ENCODE data around the gene GLB1L2.
"Not testable (repeated sequence)": the region's sequence is repeated elsewhere in the genome, so short reads cannot be mapped to it uniquely, and the experiment has no call there.

The GLB1L2 gene, protein sequence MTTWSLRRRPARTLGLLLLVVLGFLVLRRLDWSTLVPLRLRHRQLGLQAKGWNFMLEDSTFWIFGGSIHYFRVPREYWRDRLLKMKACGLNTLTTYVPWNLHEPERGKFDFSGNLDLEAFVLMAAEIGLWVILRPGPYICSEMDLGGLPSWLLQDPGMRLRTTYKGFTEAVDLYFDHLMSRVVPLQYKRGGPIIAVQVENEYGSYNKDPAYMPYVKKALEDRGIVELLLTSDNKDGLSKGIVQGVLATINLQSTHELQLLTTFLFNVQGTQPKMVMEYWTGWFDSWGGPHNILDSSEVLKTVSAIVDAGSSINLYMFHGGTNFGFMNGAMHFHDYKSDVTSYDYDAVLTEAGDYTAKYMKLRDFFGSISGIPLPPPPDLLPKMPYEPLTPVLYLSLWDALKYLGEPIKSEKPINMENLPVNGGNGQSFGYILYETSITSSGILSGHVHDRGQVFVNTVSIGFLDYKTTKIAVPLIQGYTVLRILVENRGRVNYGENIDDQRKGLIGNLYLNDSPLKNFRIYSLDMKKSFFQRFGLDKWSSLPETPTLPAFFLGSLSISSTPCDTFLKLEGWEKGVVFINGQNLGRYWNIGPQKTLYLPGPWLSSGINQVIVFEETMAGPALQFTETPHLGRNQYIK

DNA sequence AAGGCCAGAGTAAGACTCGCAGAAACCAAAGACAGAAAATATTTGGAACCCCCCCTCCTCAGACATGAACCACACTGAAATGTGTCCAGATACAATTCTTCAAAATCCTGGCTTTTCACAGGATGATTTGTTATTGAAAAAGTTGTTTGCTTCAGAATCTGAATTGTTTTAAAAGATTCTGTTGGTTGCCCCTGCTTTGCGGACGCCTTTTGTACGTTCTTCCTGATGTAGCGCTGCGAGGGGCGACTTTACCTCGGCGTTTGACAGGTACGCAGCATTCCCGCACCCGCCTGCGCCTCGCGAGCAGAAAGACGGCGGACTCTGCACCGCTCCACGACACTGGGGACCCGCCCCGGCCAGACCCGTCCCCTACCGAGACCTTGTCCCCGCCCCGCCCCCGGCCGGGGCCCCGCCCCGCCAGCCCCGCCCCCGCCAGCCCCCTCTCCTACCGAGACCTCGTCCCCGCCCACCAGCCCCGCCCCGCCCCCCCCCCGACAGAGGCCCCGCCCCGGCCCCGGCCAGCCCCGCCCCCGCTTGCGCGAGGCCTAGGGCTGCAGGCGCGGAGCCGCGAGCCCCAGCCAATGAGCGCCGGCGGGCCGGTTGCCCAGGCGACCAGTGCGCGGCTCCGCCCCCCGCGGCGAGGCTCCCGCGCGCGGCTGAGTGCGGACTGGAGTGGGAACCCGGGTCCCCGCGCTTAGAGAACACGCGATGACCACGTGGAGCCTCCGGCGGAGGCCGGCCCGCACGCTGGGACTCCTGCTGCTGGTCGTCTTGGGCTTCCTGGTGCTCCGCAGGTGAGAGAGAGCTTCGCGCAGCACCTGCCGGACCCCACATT, at the start of gene GLB1L2:
TSS of gene GLB1L2 (plus strand) at position 635 of the 835 bp plus-strand sequence. CDS start at position 709, 74 bp downstream.
- DNase-seq = peak; percentile 76

DNA sequence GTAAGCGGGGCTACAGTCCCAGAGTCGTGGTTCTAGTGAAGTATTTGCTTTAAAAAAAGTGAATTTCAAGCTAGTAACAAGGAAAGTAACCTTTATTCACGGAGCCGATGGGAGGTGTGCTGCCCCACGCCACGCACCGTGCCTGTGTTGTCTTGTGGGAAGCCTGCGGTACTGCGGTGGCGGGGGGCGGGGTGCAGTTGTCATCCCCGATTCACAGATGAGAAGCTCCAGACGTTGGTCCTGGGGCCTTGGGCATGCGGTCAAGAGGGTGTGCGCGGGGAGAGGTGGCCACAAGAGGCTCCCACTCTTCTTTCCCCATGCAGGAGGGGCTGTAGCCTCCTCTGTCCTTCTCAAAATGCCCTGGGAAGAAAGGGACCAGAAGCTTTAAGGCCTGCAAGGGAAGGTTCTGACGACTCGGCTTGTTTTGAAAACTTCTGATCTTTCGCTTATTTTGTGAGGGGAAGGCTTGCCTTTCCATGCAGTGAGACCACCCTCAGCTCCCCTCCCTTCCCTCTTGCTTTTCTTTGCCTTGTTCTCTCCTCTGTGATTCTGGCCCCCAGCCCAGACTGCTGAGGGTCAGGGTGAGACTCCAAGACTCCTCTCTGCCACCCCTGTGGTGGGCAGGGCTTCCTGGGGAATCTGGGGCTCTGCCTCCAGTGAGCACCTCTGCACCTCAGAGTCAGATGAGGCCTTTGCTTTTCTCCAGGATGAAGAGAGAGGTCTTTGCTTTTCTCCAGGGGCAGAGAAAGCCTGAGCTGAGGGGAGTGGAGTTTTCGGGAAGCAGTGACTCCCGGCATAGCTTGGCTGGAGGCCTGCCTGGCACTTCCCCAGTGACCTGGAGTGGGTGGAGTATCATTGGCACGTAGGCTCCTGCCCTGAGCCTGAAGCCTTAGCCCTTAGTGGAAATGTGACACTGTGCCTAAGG, 49.4 kb upstream of the GLB1L2 start:
- no peak for DNase-seq

DNA sequence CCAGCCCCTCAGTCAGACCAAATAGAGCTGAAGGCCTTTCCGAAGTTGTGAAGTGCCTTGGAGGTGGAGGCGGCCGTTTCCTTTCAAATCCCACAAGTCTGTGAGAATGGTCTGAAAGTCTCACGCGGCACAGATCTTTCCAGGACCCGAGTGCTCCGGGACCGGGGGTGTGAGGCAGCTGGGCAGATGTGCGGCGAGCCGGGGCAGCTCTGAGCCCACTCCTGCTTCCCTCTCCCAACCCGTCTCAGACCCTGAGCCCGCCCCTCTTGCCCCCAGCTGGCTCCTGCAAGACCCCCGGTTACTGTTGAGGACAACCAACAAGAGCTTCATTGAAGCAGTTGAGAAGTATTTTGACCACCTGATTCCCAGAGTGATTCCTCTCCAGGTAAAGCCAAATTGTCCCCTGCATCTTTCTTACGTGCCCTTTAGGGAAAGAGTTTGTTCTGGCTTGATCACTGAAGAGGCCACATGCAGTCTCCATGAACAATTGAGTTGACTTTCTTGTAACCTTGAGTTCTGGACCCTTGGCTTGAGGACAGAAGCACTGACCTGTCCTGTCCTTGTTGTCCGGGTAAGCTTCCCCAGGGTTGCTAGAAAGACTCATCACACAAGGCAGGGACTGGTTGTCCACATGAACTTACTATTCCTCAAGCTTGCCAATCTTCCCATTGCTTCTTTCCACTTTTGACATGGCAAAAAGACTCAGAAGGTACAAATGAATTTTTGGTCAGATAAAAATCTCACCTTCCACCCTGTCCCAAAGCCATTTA, 48.1 kb upstream of the GLB1L2 start:
- no peak for DNase-seq

DNA sequence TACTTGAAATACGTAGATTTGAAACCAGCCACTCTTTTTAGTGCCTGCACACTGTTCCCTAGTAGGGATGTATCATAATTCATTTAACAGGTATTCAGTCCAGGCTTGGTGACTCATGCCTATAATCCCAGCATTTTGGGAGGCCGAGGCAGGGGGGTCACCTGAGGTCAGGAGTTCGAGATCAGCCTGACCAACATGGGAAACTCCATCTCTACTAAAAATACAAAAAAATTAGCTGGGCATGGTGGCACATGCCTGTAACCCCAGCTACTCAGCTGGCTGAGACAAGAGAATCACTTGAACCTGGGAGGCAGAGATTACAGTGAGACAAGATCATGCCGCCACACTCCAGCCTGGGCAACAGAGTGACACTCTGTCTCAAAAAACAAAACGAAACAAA, 47.4 kb upstream of the GLB1L2 start:
- not testable (repeated sequence) for DNase-seq

DNA sequence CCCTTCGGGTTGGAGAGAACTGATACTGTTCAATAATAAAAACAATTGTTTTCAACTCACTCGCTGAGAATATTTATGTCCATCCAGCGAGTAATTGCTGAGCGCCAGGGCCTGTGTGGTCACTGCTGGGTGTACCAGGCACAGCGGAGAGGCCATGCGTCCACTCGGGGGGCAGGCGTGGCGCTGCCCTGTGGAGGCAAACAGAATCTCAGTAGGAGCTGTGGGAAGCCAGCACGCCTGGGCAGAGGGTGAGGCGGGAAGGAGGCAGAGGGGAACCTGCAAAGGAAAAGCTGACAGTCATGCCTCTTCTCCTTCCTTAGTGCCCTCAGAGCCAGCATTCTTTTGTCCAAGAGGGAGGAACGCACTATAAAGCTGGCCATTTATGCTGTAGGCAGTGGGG, 44.2 kb upstream of the GLB1L2 start:
- DNase-seq = no peak

DNA sequence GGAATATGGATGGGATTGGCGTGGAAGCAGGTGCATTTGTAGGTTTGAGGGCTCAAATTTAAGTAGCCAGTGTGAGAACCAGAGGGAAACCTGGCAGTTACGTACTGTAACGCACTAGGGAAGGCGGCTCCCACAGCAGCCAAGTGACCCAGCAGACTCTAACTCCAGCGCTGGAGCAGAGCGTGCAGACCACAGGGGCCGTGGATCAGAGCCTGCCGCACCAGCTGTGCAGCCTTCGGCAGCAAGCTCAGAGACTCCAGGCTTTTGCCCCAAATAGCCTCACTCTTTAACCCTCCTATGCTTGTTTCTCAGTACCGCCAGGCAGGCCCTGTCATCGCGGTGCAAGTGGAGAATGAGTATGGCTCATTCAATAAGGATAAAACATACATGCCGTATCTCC, 43.3 kb upstream of the GLB1L2 start:
- DNase-seq = no peak

DNA sequence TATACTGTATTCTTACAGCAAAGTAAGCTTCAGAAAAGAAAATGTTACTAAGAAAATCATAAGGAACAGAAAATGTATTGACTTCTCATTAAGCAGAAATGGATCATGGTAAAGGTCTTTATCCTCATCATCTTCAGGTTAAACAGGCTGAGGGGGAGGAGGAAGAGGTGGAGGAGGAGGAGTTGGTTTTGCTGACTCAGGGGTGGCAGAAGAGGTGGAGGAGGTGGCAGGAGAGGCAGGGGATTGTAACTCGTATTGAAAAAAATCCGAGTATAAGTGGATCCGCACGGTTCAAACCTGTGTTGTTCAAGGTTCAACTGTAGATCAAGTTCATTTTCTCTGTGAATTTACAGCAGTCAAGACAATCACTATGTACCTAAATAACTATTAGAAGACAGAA, 42.6 kb upstream of the GLB1L2 start:
- DNase-seq = no peak

DNA sequence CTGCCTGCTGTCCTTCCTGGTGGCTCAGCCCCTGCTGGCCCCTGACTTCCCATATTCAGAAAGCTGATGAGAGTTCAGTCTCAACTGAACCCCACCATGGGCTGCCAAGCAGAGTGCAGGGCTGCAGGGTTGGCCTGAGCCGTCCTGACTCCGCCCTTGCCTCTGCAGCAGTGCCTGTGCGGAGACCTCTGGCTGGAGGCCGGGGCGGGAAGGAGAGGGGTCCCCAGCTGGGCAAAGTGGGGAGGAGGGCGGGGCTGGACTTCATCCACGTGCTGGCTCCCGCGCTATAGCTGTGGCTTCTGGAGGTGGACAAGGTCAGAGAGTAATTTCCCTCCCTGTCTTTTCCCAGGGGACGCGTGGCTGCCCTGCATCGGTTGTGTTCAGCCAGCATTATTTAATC, 42.0 kb upstream of the GLB1L2 start:
- DNase-seq = no peak

DNA sequence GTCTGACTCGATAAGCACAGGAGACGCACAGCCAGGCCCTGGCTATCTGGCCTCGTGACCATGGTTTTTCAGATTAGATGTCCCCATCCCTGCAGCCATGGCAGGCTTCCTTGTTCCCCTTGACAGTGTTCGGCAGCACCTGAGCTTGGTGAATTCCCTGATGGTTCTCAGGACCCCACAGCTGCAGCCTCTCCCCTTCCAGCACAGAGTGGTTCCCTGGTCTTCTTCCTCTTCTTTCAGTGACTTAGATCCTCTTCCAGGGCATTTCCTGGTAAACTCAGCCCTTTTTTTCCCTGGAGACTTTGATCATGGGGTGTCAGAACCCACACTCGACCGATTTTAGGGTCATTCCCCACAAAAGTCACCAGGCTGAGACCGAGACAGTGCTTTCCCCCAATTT, 41.1 kb upstream of the GLB1L2 start:
- DNase-seq = no peak

DNA sequence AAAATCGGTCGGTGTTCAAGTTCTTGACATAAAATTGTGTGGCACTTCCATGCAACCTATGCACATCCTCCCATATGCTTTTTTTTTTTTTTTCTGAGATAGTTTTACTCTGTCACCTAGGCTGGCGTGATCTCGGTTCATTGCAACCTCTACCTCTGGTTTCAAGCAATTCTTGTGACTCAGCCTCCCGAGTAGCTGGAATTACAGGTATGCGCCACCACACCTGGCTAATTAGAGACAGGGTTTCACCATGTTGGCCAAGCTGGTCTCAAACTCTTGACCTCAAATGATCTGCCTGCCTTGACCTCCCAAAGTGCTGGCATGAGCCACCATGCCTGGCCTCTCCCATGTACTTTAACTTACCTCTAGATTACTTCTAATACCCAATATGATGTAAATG, 40.6 kb upstream of the GLB1L2 start:
- DNase-seq = no peak

DNA sequence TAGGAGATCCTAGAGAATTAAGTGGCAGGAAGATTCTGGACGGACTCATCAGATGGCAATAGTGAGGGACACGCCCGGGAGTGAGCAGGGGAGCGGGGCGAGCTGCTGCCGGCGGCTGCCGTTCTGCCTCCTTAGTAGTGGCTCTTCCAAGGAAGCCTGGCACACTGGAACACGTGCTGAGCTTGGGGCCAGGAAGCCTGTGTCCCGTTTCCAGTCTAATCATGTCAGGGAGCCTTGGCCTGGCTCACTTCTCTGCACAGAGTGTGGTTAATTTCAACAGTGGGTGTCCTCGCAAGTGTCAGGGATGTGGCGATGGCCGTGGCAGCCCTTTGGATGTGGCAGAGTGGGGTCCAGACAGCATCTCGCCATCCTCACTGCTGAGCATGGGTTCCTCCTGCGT, 39.1 kb upstream of the GLB1L2 start:
- no peak for DNase-seq

DNA sequence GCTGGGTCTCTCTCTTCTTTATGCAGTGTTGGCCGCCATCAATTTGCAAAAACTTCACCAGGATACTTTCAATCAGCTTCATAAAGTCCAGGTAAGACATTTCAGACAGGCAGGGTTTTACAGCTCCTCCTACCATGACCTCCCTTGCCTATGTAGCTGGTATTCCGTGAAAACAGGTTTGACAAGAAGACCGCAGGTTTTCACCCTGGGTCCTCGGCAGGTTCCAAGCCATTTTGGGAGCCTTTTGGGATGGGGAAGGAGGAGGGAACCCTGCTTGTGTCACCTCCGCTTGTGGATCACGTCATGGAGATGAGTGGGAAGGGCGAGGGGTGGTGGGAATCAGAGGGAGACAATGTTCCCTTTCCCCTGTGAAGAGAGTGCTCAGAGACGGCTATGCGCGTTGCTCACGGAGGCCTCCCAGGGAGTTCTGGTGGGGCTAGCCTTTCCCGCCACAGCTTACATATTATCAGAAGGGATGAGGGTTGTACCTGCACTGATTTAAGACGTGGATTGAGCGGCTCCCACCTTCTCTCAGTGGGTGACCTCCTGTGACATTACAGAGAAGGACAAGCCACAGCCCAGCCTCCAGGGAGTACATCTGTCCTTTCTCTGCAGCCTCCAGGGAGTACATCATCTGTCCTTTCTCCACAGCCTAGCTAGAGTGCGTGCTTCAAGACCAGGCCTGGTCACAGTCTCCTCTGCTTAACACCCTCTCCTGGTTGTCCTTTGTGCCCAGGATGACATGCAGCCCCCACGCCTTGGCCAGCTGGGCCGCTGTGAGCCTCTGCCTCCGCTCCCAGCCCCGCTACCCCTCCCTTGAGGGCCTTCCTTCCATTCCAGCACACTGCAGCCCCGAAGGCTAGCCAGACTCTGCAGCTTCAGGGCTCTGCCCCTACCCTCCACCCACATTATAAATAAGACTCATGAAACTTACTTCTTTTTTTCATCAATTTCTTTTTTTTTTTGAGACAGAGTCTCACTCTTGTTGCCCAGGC, 38.4 kb upstream of the GLB1L2 start:
- DNase-seq = no peak

DNA sequence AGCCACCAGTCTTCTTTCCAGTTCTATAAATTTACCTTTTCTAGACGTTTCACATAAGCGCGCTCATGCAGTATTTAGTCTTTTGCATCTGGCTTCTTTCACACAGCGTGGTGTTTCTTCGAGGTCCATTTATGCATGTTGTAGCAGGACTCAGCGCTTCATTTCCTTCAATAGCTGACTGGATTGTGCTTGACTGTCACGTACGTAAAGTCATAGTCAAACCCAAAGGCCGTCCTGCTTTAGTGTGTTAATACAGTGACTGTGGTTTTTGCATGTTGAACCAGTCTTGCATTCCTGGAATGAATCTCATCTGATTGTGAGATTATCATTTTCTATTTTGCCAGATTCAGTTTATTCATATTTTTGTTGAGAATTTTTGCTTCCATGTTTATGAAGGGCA, 37.1 kb upstream of the GLB1L2 start:
- no peak for DNase-seq

DNA sequence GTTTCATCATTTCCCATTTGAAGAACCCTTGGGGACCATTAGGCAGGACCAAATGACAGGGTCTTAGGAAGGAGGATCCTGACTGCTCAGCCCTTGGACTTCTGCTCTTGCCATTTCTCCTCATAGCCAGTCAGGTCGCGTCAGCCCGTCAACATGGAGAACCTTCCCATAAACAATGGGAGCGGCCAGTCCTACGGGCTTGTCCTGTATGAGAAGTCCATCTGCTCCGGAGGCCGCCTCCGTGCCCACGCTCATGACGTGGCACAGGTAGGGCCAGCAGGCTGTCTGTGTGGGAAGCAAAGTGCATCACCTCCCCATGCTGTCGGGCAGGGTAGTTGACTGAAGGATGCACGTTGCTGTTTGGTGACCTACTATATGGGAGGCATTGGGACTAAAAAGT, 19.6 kb upstream of the GLB1L2 start:
- DNase-seq = no peak

DNA sequence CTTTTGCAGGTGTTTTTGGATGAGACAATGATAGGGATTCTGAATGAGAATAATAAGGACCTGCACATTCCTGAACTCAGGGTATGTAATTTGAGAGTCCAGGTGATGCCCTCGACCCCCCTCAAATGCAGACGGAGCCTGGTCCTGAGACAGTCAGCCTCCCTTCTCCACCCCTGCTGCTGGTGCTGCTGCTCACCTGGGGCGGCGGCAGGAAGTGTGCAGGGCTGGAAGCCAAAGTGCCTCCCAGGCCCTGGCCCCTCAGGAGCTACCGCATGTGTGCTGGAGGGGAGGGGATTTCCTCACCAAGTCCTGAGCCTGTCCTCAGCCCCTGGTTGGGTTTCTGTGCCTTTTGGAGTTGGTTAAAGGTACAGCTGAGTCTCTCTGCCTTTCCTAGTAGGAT, 19.0 kb upstream of the GLB1L2 start:
- DNase-seq = no peak

DNA sequence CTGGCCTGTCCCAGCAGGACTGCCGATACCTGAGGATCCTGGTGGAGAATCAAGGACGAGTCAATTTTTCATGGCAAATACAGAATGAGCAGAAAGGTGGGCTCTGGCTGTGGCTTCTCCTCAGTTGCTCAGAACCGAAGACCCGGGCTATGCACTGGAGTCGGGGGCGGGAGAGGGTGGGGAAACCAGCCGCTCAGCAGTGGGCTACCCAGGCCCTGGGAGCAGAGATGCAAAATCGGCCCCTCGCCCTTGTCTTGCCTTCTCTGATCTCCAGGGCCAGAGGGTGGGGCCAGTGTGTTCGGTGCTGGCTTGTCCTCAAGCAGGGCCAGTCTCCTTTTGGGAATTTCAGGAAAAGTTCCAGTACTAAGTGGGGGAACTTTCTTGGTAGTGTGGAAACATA, 18.4 kb upstream of the GLB1L2 start:
- DNase-seq = no peak

DNA sequence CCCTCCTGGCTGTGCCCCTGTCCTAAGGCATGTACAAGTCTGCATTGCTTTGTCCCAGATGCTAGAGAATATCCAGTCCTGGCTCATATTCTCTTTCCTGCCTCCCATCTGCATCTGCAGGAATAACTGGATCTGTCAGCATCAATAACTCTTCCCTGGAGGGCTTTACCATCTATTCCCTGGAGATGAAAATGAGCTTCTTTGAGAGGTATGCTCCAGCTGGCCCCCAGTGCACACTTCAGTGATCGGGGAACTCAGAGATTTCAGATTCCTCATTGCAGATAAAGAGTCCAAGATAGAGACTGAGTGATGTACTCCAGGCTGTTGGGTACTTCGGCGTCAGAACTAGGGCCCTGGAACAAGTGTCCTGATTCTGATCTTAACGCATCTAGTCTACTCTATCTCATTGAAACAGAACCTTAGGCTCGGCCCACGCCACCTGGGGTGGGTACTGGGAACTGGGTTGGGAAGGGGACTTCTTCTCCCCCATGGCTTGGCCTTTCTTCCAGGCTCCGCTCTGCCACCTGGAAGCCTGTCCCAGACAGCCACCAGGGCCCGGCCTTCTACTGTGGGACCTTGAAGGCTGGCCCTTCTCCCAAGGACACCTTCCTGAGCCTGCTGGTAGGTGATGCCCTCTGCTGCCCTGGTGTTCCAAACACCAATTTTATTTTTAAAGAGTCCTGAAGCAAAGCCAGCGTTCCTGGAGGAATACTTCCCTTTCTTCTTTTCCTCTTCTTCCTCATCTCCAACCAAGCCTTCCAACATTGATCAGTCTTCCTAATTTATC, 17.8 kb upstream of the GLB1L2 start:
- no peak for DNase-seq

DNA sequence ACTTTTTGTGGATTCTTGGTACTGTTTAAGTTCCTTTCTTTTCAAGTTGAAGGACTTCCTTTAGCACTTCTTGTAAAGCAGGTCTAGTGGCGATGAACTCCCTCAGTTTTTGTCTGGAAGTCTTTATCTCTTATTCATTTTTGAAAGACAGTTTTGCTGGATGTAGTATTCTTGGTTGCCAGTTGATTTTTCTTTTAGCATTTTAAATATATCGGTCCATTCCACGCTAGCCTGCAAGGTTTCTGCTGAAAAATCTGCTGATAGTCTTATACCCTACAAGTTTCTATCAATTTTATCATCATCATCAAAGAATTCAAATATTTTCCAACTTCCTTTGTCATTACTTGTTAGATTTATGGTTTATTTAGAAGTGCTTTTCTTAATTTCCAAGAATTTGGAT, 14.7 kb upstream of the GLB1L2 start:
- DNase-seq = no peak

DNA sequence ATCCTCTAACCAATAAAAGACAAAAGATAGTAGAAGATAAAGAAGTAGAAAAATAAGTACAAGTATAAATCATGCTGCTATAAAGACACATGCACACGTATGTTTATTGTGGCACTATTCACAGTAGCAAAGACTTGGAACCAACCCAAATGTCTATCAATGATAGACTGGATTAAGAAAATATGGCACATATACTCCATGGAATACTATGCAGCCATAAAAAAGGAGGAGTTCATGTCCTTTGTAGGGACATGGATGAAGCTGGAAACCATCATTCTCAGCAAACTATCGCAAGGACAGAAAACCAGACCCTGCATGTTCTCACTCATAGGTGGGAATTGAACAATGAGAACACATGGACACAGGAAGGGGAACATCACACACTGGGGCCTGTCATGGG, 10.4 kb upstream of the GLB1L2 start:
- not testable (repeated sequence) for DNase-seq

DNA sequence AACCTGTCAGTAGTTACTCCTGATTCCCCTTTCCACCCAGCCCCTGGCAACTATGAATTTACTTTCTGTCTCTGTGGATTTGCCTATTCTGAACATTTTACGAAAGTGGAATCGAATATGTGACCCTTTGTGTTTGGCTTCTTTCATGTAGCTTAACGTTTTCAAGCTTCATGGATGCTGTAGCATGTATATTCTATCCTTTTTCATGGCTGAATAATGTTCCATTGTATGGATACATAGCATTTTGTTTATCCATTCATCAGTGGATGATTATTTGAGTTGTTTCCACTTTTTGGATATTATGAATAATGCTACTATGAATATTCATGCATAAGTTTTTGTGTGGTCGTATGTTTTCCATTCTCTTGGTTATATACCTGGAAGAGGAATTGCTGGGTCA, 9.2 kb upstream of the GLB1L2 start:
- no peak for DNase-seq
